Karpas-422 (cell line): Measurements from ENCODE around the gene GOLPH3L. TPM values are rescaled to one million over a fixed set of nuclear protein-coding genes. Genes with fewer than 3 reads are reported as not detected.
"Not testable (repeated sequence)": the region's sequence is repeated elsewhere in the genome, so short reads cannot be mapped to it uniquely, and the experiment has no call there.

Source experiments
- DNase-seq: peaks from one replicate; pipeline ENCODE4 v3.0.0-alpha.2; 2015
- H2AFZ ChIP-seq: fragments of 200-600 bp; sonication (generic); 2 replicates; pipeline ENCODE4 v1.6.1; 2014; ENCODE audit warnings: antibody characterized with exemption, low read length, mixed read lengths
- H3K27ac ChIP-seq: fragments of 200-600 bp; sonication (generic); 2 replicates; pipeline ENCODE4 v1.5.1; 2014; ENCODE audit warnings: mild to moderate bottlenecking, low read length, moderate library complexity
- H3K27me3 ChIP-seq: fragments of 200-600 bp; sonication (generic); 2 replicates; pipeline ENCODE4 v1.6.1; 2014; ENCODE audit warnings: low read length, mixed read lengths
- H3K36me3 ChIP-seq: fragments of 200-600 bp; sonication (generic); 2 replicates; pipeline ENCODE4 v1.6.1; 2014; ENCODE audit warnings: low read length, mixed read lengths; ENCODE audit not compliant: insufficient read depth
- H3K4me1 ChIP-seq: fragments of 200-600 bp; sonication (generic); 2 replicates; pipeline ENCODE4 v1.6.1; 2014; ENCODE audit warnings: mild to moderate bottlenecking, low read length, mixed read lengths
- H3K4me2 ChIP-seq: fragments of 200-600 bp; sonication (generic); 2 replicates; pipeline ENCODE4 v1.6.1; 2014; ENCODE audit warnings: low read length, low read depth, mild to moderate bottlenecking; ENCODE audit not compliant: poor library complexity, severe bottlenecking
- H3K4me3 ChIP-seq: fragments of 200-600 bp; sonication (generic); 2 replicates; pipeline ENCODE4 v1.5.1; 2014; ENCODE audit warnings: mild to moderate bottlenecking, antibody characterized with exemption, low read length, mixed read lengths
- H3K79me2 ChIP-seq: fragments of 200-600 bp; sonication (generic); 2 replicates; pipeline ENCODE4 v1.6.1; 2014; ENCODE audit warnings: mild to moderate bottlenecking, low read length, mixed read lengths
- H3K9ac ChIP-seq: fragments of 200-600 bp; sonication (generic); 2 replicates; pipeline ENCODE4 v1.6.0; 2014; ENCODE audit warnings: low read length
- H3K9me2 ChIP-seq: fragments of 200-600 bp; sonication (generic), shearing (Covaris generic); replicated peaks from 2 replicates; pipeline ENCODE4 v1.6.0; 2014; ENCODE audit warnings: mild to moderate bottlenecking, low read length, moderate library complexity; ENCODE audit not compliant: insufficient read depth
- H3K9me3 ChIP-seq: fragments of 300-700, 200-600 bp; sonication (generic); 2 replicates; pipeline ENCODE4 v1.6.1; 2014; ENCODE audit warnings: low read length, mixed read lengths
- H4K20me1 ChIP-seq: fragments of 200-600 bp; sonication (generic); 2 replicates; pipeline ENCODE4 v1.6.1; 2014; ENCODE audit warnings: mild to moderate bottlenecking, antibody characterized with exemption, low read length, low read depth; ENCODE audit not compliant: insufficient read depth
- total RNA-seq: library from RNA; depleted of rRNA; stranded (reverse); fragments of >200 nt; shearing (Covaris generic); gene quantifications from 2 replicates; pipeline ENCODE4 v1.2.3, GENCODE V29; 2014; ENCODE audit warnings: low replicate concordance

GOLPH3L gene
- total RNA-seq, 1 experiment from 2014 or later = 28.1 TPM

- Histone ChIP-seq H3K9ac (no peak overlapping the region), H3K36me3 (peaks cover 13% of the 10 kb centered on the region; the same call in 1 of the 2 replicates), H4K20me1 (no peaks in the 10 kb centered on the region), H3K4me1 (peaks cover 28% of the 10 kb centered on the region), H3K9me2 (no peaks in the 10 kb centered on the region), H3K9me3 (no peaks in the 10 kb centered on the region), H3K4me2 (no peak overlapping the region), H3K4me3 (no peak overlapping the region), H2AFZ (no peak overlapping the region), H3K27me3 (no peaks in the 10 kb centered on the region), H3K27ac (no peak overlapping the region), H3K79me2 (peaks cover 11% of the 10 kb centered on the region)
- no peak for DNase-seq
Observed at GRCh38 chr1:150650193-150650592, 46.8 kb downstream of the GOLPH3L start.

- H3K27ac ChIP-seq = no peak overlapping the region
- H2AFZ ChIP-seq = no peak overlapping the region
- H3K4me2 ChIP-seq = no peak overlapping the region
- H3K9me3 ChIP-seq = no peaks in the 10 kb centered on the region
- DNase-seq = no peak
- no peaks in the 10 kb centered on the region for H3K9me2 ChIP-seq
- no peak overlapping the region for H3K4me3 ChIP-seq
- peaks cover 13% of the 10 kb centered on the region; the same call in 1 of the 2 replicates for H3K36me3 ChIP-seq
- H3K27me3 ChIP-seq = no peaks in the 10 kb centered on the region
- H3K4me1 ChIP-seq = peaks cover 28% of the 10 kb centered on the region
- H3K79me2 ChIP-seq = peaks cover 11% of the 10 kb centered on the region
- H3K9ac ChIP-seq = no peak overlapping the region
- no peaks in the 10 kb centered on the region for H4K20me1 ChIP-seq
Observed at GRCh38 chr1:150649441-150650075, 47.4 kb downstream of the GOLPH3L start.

GRCh38 chr1:150642296-150642695 lies 54.7 kb downstream of the GOLPH3L start:
- Histone ChIP-seq H3K4me1 (peaks cover 19% of the 10 kb centered on the region), H3K79me2 (no peaks in the 10 kb centered on the region), H3K36me3 (0 out of 2 replicates have a peak, but pooled peaks cover 3% of the 10 kb centered on the region), H3K9me3 (no peaks in the 10 kb centered on the region), H3K27me3 (no peaks in the 10 kb centered on the region), H3K4me3 (no peak overlapping the region), H4K20me1 (no peaks in the 10 kb centered on the region), H3K9ac (no peak overlapping the region), H3K9me2 (no peaks in the 10 kb centered on the region), H2AFZ (no peak overlapping the region), H3K27ac (0 out of 2 replicates have a peak overlapping the region, but pooled peaks have one; percentile 23), H3K4me2 (no peak overlapping the region)
- no peak for DNase-seq

- H3K9ac ChIP-seq = not testable (repeated sequence)
Observed at GRCh38 chr1:150641126-150641815, 55.7 kb downstream of the GOLPH3L start.

GRCh38 chr1:150638430-150638829 lies 58.5 kb downstream of the GOLPH3L start:
- H3K9me3 ChIP-seq = not testable (repeated sequence)

More at GRCh38 chr1:150641126-150641815, 55.7 kb downstream of the GOLPH3L start:
- H3K27me3 ChIP-seq, DNase-seq, H3K27ac ChIP-seq, H3K36me3 ChIP-seq, H2AFZ ChIP-seq, H3K9me2 ChIP-seq, H3K4me2 ChIP-seq, H3K9me3 ChIP-seq, H4K20me1 ChIP-seq, H3K4me3 ChIP-seq, H3K79me2 ChIP-seq: not testable (repeated sequence)
- H3K4me1 ChIP-seq = peaks cover 12% of the 10 kb centered on the region

GRCh38 chr1:150634839-150635622 lies 61.9 kb downstream of the GOLPH3L start:
- H3K4me2 ChIP-seq = peak overlapping the region; percentile 89
- not testable (repeated sequence) for H3K9me2 ChIP-seq, H3K9me3 ChIP-seq

More at GRCh38 chr1:150638430-150638829, 58.5 kb downstream of the GOLPH3L start:
- not testable (repeated sequence) for H4K20me1 ChIP-seq, H3K4me2 ChIP-seq, H3K27ac ChIP-seq, H3K9me2 ChIP-seq, DNase-seq, H3K9ac ChIP-seq, H3K4me3 ChIP-seq, H3K27me3 ChIP-seq, H2AFZ ChIP-seq, H3K36me3 ChIP-seq
- Histone ChIP-seq H3K4me1 (peaks cover 28% of the 10 kb centered on the region), H3K79me2 (peaks cover 14% of the 10 kb centered on the region)

GRCh38 chr1:150629115-150629928 lies 67.6 kb downstream of the GOLPH3L start, which contains the start of gene ENSA:
Gene ENSA, minus strand, starts transcription at chr1:150629612. Its CDS starts 142 bp downstream, at chr1:150629470.
- peak within 1 kb of the TSS; percentile 92 for H3K4me2 ChIP-seq
- H3K27me3 ChIP-seq = no peaks in the 10 kb centered on the region
- no peaks in the 10 kb centered on the region for H3K9me3 ChIP-seq
- peak within 1 kb of the TSS; percentile 78 for H3K9ac ChIP-seq
- H3K36me3 ChIP-seq = peaks cover 19% of the 10 kb centered on the region
- no peak within 1 kb of the TSS for H2AFZ ChIP-seq
- peaks cover 41% of the 10 kb centered on the region for H3K79me2 ChIP-seq
- DNase-seq = peak; percentile 99
- peaks cover 57% of the 10 kb centered on the region for H3K4me1 ChIP-seq
- no peaks in the 10 kb centered on the region; the same call in 1 of the 2 replicates for H4K20me1 ChIP-seq
- peak within 1 kb of the TSS; percentile 73 for H3K4me3 ChIP-seq
- H3K9me2 ChIP-seq = no peaks in the 10 kb centered on the region
- H3K27ac ChIP-seq = peak within 1 kb of the TSS; percentile 74

More at GRCh38 chr1:150634839-150635622, 61.9 kb downstream of the GOLPH3L start:
- not testable (repeated sequence) for H4K20me1 ChIP-seq, H3K36me3 ChIP-seq, H3K27me3 ChIP-seq, H2AFZ ChIP-seq
- Histone ChIP-seq H3K79me2 (peaks cover 25% of the 10 kb centered on the region), H3K4me3 (peak overlapping the region; percentile 74), H3K27ac (peak overlapping the region; percentile 91), H3K9ac (peak overlapping the region; percentile 82), H3K4me1 (peaks cover 51% of the 10 kb centered on the region)
- DNase-seq = peak; percentile 65
